HG03095 (cell line): ENCODE measurements around the gene SEMA3C.

Experiments used
- ATAC-seq: cut with Tn5 transposase; IDR thresholded peaks from one replicate; pipeline ENCODE4 v1.9.1; 2021; ENCODE audit warnings: moderate library complexity; ENCODE audit not compliant: unreplicated experiment

Gene SEMA3C

GRCh38 chr7:80752954-80753690, 165.7 kb downstream of the SEMA3C start:
- no peak for ATAC-seq

DNA sequence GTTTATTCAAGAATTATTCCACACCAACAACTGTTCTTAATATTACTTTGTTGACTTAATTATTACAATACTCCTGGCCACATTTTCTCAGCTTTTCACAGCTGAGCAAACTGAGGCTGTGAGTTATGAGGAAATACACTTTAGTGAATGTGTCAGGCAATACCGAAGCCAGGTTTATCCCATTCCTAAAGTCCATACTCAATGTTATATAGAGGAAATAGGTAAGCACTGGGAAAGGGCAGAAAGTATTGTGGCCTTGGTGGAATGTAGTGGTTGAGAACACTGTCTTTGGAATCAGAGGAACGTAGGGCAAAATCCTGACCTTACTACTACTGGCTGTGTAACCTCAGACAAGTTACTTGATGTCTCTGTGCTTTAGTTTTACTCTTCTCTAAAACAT, 169.6 kb downstream of the SEMA3C start:
- no peak for ATAC-seq

- ATAC-seq = no peak
Observed at GRCh38 chr7:80748363-80749042, 170.3 kb downstream of the SEMA3C start.

DNA sequence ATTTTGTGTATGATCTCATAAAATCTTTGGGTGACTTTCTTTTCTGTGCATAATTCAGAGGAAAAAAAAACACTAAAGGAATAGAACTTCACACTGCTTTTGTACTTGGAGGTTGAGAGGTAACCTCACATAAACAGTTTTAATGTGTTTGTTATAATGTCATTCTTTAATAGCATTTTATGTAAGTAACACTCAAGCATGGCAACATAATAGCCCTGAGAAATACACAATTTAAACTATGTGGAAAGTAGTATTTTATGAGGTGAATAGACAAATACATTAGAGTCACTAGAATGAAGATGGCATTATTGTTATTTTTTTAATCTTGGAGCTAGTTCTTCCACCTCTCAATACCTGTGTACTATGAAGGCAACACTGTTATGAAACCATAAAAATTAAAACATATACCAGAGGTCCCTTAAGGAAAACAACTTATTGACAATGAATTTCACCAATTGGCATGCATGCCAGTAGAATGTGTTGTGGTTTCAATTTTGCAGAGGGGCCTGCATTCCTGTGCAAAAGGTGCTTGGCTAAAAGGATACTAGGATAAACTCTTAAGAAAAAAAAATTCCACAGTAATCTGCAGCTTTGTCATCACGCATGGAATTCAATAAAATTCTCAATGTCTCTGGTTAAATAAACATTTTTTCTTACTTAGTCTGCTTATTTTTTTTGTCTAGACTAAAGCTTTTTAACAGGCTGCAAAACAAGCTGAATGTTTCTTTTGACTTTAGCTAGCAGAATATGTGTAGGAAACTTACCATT, 177.9 kb downstream of the SEMA3C start:
- no peak for ATAC-seq

GRCh38 chr7:80736371-80737125, 182.3 kb downstream of the SEMA3C start:
- ATAC-seq = no peak

GRCh38 chr7:80735330-80735729, 183.5 kb downstream of the SEMA3C start:
- no peak for ATAC-seq

GRCh38 chr7:80734011-80734410, 184.8 kb downstream of the SEMA3C start:
- ATAC-seq = no peak

- no peak for ATAC-seq
Observed at GRCh38 chr7:80733333-80733915, 185.4 kb downstream of the SEMA3C start.

GRCh38 chr7:80732630-80733029, 186.2 kb downstream of the SEMA3C start:
- ATAC-seq = no peak

- no peak for ATAC-seq
Observed at GRCh38 chr7:80731281-80731680, 187.6 kb downstream of the SEMA3C start.

- ATAC-seq = no peak
Observed at GRCh38 chr7:80729591-80730320, 189.1 kb downstream of the SEMA3C start.

DNA sequence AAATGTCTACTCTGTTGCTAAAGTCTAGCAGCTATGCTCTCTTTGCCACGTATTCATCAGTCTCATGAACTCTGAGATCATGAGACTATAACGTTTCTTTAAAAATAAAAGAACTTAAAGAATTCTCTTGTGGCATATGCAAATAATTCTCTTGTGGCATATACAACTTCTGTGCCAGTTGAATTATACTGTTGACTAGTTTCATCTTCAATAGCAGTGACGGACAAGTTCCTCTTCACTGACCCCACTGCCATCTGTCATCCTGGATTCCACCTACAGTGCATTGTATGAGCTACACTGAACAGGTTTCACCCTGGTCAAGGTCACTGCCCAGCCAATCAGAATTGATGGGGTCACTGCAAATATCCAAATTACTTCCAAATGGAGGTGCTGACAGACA, 192.2 kb downstream of the SEMA3C start:
- ATAC-seq = no peak

GRCh38 chr7:80725181-80725611, 193.7 kb downstream of the SEMA3C start:
- ATAC-seq = no peak

DNA sequence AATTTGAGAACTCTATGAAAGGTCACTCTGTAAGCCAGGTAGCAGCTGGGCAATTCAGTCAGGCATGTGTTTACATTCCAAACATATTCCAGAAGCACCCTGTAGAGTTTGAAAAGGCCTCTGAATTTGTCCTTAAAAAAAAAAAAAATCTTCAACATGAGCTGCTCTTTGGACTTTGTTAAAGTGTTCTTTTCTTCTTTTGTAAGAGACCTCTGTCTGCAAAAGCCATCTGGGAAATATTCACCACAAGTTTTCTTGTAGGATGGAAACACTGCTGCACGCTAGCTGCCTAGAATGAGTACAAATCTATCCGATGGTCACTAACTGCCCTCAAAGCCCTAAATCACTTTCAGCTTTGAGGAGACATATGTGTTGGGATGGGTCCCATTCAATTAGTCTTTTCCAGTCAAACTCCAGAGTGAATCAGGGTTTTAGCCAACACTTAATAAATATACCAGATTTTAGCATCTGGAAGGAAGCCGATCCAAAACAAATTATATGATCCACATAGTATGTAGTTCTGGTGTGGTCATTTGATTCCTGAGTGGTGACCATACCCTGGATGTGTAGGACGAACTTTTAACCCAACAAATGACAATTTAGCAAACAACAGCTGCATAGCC, 194.5 kb downstream of the SEMA3C start:
- no peak for ATAC-seq

- ATAC-seq = no peak
Observed at GRCh38 chr7:80722616-80723195, 196.1 kb downstream of the SEMA3C start.

DNA sequence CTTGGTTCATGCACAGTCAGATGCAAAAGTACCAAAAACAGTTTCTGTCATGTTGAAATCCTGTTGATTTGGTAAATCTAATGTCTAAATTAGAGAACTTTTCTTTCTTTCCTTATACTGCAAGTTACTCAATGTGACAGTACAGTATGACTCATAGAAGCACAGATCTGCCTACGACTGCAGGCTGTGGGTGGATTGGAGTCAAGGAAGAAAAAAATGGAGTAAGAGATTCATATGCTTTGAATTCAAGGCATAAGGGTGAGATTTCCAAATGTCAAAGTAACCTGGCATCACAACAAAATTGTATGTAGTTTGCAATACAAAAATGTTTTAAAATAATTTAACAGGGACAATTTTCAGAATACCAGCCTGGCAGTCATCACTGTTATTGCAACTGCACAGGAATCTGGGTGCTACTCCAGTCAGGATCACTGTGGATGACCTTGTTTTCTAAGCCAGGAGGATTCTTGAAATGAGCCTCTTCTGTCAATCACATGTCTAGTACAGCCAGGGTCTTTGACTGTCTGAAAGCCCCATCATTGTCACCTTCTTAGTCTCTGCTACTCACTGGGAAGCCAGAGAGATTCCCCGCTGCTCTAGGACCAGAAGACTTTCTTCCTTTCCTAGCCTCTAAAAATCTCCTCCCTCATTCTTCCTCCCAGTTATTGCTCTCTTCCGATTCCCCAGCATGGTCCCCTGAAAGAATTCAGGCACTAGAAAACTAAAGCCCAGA, 196.8 kb downstream of the SEMA3C start:
- ATAC-seq = no peak

DNA sequence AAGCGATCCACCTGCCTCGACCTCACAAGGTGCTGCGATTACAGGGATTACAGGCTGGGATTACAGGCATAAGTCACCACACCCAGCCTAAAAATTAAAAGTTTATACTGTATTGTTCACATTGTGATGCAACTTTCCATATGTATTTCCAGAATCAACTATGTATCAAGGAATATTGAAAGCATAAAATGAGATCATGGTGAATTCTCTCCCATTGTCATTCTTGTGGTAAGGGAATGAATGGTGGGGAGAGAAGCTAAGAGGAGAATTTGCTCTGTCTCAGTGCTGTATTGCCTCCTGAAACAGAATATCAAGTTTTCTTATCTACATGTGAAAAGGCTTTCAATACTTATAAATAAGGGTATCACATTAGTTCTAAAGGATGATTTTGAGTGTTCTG, 198.7 kb downstream of the SEMA3C start:
- no peak for ATAC-seq

GRCh38 chr7:80719261-80719660, 199.6 kb downstream of the SEMA3C start:
- no peak for ATAC-seq

GRCh38 chr7:80711531-80711930, 207.3 kb downstream of the SEMA3C start:
- no peak for ATAC-seq
